Kidney capillary endothelial cell (primary cell): ENCODE results near the gene PRH2.

Experiments used
- DNase-seq: peaks from one replicate; pipeline ENCODE4 v3.0.0-alpha.2; 2018; ENCODE audit warnings: low spot score

The PRH2 gene

GRCh38 chr12:10960211-10960610, 31.2 kb downstream of the PRH2 start:
- DNase-seq = no peak

GRCh38 chr12:10965476-10965875, 36.4 kb downstream of the PRH2 start:
- no peak for DNase-seq

- no peak for DNase-seq
These were observed 37.3 kb downstream of the PRH2 start for GRCh38 chr12:10966314-10966713.

GRCh38 chr12:10967409-10967808, 38.4 kb downstream of the PRH2 start:
- peak; percentile 21 for DNase-seq

GRCh38 chr12:10968765-10969456, 39.9 kb downstream of the PRH2 start:
- DNase-seq = no peak

GRCh38 chr12:10974965-10975364, 45.9 kb downstream of the PRH2 start:
- no peak for DNase-seq

GRCh38 chr12:10982244-10982643, 53.2 kb downstream of the PRH2 start:
- DNase-seq = no peak
